ENCODE data around the gene AIFM3. TPM values are rescaled to one million over a fixed set of nuclear protein-coding genes. Genes with fewer than 3 reads are reported as not detected.

AIFM3 gene
- total and polyA plus RNA-seq, 2 of the 4 experiments (the other 2 are of a cell fraction) = 0.09 to 0.18 TPM

GRCh38 chr22:21016644-21017420 is 49.8 kb downstream of the AIFM3 start:
- no peak for DNase-seq

More at GRCh38 chr22:21016644-21017420, 49.8 kb downstream of the AIFM3 start:
- BruUV-seq (replicated peaks) = no TSS peak
- intact Hi-C loops (cut with micrococcal nuclease) = no loop called here
- H3K27ac ChIP-seq (ENCODE audit: insufficient read depth, low read length) = no peak overlapping the region
- 0 out of 4 replicates have a peak, but pooled peaks cover 0 to 5% of the 10 kb centered on the region in 2 experiments for H3K79me1 ChIP-seq (ENCODE audit: low read depth in 1 of 2, low read length in 2 of 2)
- no peak overlapping the region for H3K18ac ChIP-seq (ENCODE audit: low read depth, low read length)
- H2AK5ac ChIP-seq (ENCODE audit: low read depth, low read length) = no peak overlapping the region
- H3K36me3 ChIP-seq (ENCODE audit: control insufficient read depth, insufficient read depth, low read length) = no peaks in the 10 kb centered on the region
- dilution Hi-C loops (cut with HindIII; ENCODE audit: low sequenced_read_pairs, unreplicated experiment) = no loop called here
- H4K91ac ChIP-seq (ENCODE audit: insufficient read depth, low read depth, low read length) = no peak overlapping the region
- no peak overlapping the region for H4K5ac ChIP-seq (ENCODE audit: low read depth, low read length)
- ChIA-PET CTCF (no interaction called here), POLR2A (ENCODE audit: unreplicated experiment) (no interaction called here)
- 81% methylated on average over 6 of the region's 13 CpGs; no CpG with 5 or more reads in 1 of the 2 experiments for WGBS, 2 experiments (ENCODE audit: extremely low coverage in 2 of 2, insufficient read length in 1 of 2)
- H3K9me1 ChIP-seq (ENCODE audit: insufficient read depth, low read length) = peaks cover 6% of the 10 kb centered on the region; the same call in 1 of the 2 replicates
- H3K9me3 ChIP-seq (ENCODE audit: control insufficient read depth, insufficient read depth, low read length) = no peaks in the 10 kb centered on the region
- H4K20me1 ChIP-seq (ENCODE audit: insufficient read depth, low read length) = peaks cover 4% of the 10 kb centered on the region; the same call in 1 of the 2 replicates
- H3K27me3 ChIP-seq (ENCODE audit: control insufficient read depth, insufficient read depth, low read length) = peaks cover 3% of the 10 kb centered on the region
- H4K8ac ChIP-seq (ENCODE audit: low read depth in 2 of 2, low read length in 2 of 2) = no peak overlapping the region
- no peak overlapping the region for H2AFZ ChIP-seq (replicated peaks; ENCODE audit: low read length, poor library complexity)
- in situ Hi-C loops (cut with MboI; ENCODE audit: low sequenced_read_pairs) = loop anchor here (10.0 kb wide), 1 partner anchor 78 kb away; no protein-coding TSS in a partner anchor
- no peak overlapping the region for H3K4me2 ChIP-seq (ENCODE audit: low read depth, low read length)
- H2AK9ac ChIP-seq (replicated peaks; ENCODE audit: low read depth, low read length, poor library complexity) = peak overlapping the region; percentile 28
- H2BK20ac ChIP-seq (ENCODE audit: low read depth, low read length) = no peak overlapping the region
- no peak overlapping the region for H3K4ac ChIP-seq (ENCODE audit: low read depth, low read length)
- H3K4me1 ChIP-seq (ENCODE audit: control insufficient read depth, insufficient read depth, low read length) = peaks cover 14% of the 10 kb centered on the region
- no peak overlapping the region for H2BK15ac ChIP-seq (ENCODE audit: low read depth, low read length)
- H2BK120ac ChIP-seq (ENCODE audit: low read depth, low read length) = no peak overlapping the region
- TF ChIP-seq FOS (IDR thresholded peaks at IDR 0.05; ENCODE audit: low read depth, low read length) (no peak), RAD21 (IDR thresholded peaks at IDR 0.05; ENCODE audit: low read length) (no peak), CHD1 (IDR thresholded peaks at IDR 0.05; ENCODE audit: low read depth, low read length) (no peak), CTCF (conservative IDR thresholded peaks at IDR 0.05; ENCODE audit: low read depth, low read length) (no peak), BHLHE40 (IDR thresholded peaks at IDR 0.05; ENCODE audit: low read depth, low read length) (no peak)
- H3K4me3 ChIP-seq (ENCODE audit: insufficient read depth, low read depth, low read length) = no peak overlapping the region
- H2BK5ac ChIP-seq (ENCODE audit: low read depth, low read length, poor library complexity, severe bottlenecking) = no peak overlapping the region
- H3K14ac ChIP-seq (replicated peaks; ENCODE audit: low read depth, low read length) = no peak overlapping the region
- no peak overlapping the region for H3K9ac ChIP-seq (ENCODE audit: low read depth, low read length)
- H3K23ac ChIP-seq (ENCODE audit: low read depth, low read length) = no peak overlapping the region
- H3K56ac ChIP-seq (ENCODE audit: extremely low read depth, insufficient read depth, low read length) = no peak overlapping the region
- ATAC-seq (ENCODE audit: low read depth) = no peak

Data from IMR-90 (cell line).